ENCODE data around the gene UBQLN3. TPM values are rescaled to one million over a fixed set of nuclear protein-coding genes. Genes with fewer than 3 reads are reported as not detected.
A peak's percentile ranks its signal among the peaks of the same experiment; 100 is the strongest.

The UBQLN3 gene
- total RNA-seq, 1 experiment from 2014 or later = not detected

DNA sequence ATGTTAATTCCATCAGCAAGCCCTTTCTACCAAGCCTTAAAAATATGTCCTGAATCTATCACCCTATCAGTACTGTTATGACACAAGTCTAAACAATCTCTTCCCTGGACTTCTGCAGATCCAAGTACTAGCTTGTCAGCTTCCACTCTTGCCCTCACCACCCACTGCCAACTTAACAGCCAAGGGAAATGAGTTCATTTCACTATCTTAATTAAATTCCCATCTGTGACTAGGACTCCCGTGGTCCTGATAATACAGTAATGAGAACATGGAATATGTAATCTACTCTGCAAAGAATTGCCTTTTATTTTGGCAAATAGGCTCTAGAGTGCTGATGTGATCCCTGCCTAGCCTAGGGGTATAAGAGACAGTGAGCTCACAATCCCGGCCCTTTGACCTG lies 10.1 kb downstream of the UBQLN3 start:
- peak overlapping the region; percentile 26; the same call in 1 of the 2 replicates for H3K27ac ChIP-seq (ENCODE audit: low read depth, low read length)
- H3K9me2 ChIP-seq (ENCODE audit: insufficient read depth) = no peaks in the 10 kb centered on the region
- POLR2A ChIA-PET = no interaction called here
- intact Hi-C loops (cut with micrococcal nuclease) = no loop called here
- RAD21 ChIA-PET (ENCODE audit: low non-redundant PET in 1 of 2, low total read pairs in 2 of 2, uncharacterized antibody in 2 of 2, unreplicated experiment in 2 of 2) = interaction anchor here in 1 of 2 experiments (0.6 kb wide), 1 partner anchor 308 kb away, joined by 8 read pairs; no protein-coding TSS in a partner anchor
- no peak for DNase-seq (ENCODE audit: low read depth, low spot score)
- H3K9ac ChIP-seq (ENCODE audit: low read length) = peak overlapping the region; percentile 33
- H3K9me3 ChIP-seq (ENCODE audit: control insufficient read depth in 1 of 2, insufficient read depth in 1 of 2, low read depth in 1 of 2, low read length in 2 of 2) = no peaks in the 10 kb centered on the region
- peaks cover 48% of the 10 kb centered on the region; the same call in 1 of the 2 replicates for H4K20me1 ChIP-seq (ENCODE audit: insufficient read depth)
- H3K36me3 ChIP-seq (ENCODE audit: control insufficient read depth in 1 of 2, insufficient read depth in 2 of 2, low read length in 2 of 2) = peaks cover 10 to 87% of the 10 kb centered on the region in 2 experiments
- H3K4me2 ChIP-seq (ENCODE audit: low read length) = peak overlapping the region; percentile 24; the same call in 1 of the 2 replicates
- H3K27me3 ChIP-seq (ENCODE audit: insufficient read depth, low read length) = no peaks in the 10 kb centered on the region
- no TSS peak for BruUV-seq (replicated peaks)
- H3K79me2 ChIP-seq (ENCODE audit: insufficient read depth, low read length) = peaks cover 100% of the 10 kb centered on the region
- TF ChIP-seq ELF1 (IDR thresholded peaks at IDR 0.05; ENCODE audit: borderline replicate concordance, low read depth) (no peak), SIN3A (IDR thresholded peaks at IDR 0.05; ENCODE audit: low read depth) (no peak), TCF7L2 (IDR thresholded peaks at IDR 0.05; ENCODE audit: borderline replicate concordance, extremely low read depth, insufficient read depth, insufficient read length) (no peak), EGR1 (IDR thresholded peaks at IDR 0.05; ENCODE audit: low read depth) (no peak), RAD21 (IDR thresholded peaks at IDR 0.05; ENCODE audit: low read depth) (no peak)
- TF ChIP-seq, protein P1, sequence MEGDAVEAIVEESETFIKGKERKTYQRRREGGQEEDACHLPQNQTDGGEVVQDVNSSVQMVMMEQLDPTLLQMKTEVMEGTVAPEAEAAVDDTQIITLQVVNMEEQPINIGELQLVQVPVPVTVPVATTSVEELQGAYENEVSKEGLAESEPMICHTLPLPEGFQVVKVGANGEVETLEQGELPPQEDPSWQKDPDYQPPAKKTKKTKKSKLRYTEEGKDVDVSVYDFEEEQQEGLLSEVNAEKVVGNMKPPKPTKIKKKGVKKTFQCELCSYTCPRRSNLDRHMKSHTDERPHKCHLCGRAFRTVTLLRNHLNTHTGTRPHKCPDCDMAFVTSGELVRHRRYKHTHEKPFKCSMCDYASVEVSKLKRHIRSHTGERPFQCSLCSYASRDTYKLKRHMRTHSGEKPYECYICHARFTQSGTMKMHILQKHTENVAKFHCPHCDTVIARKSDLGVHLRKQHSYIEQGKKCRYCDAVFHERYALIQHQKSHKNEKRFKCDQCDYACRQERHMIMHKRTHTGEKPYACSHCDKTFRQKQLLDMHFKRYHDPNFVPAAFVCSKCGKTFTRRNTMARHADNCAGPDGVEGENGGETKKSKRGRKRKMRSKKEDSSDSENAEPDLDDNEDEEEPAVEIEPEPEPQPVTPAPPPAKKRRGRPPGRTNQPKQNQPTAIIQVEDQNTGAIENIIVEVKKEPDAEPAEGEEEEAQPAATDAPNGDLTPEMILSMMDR (IDR thresholded peaks at IDR 0.05 in 2 of 3, conservative IDR thresholded peaks at IDR 0.05 in 1 of 3; ENCODE audit: borderline replicate concordance in 1 of 3, insufficient read depth in 1 of 3, low read depth in 2 of 3, low read length in 2 of 3) = no peak
- TF ChIP-seq, protein P2, sequence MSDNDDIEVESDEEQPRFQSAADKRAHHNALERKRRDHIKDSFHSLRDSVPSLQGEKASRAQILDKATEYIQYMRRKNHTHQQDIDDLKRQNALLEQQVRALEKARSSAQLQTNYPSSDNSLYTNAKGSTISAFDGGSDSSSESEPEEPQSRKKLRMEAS (IDR thresholded peaks at IDR 0.05) = no peak
- no peak overlapping the region for H2AFZ ChIP-seq (ENCODE audit: low read depth, low read length, poor library complexity, severe bottlenecking)
- peaks cover 10 to 87% of the 10 kb centered on the region in 2 experiments for H3K4me1 ChIP-seq (ENCODE audit: control insufficient read depth in 1 of 2, insufficient read depth in 2 of 2, low read length in 2 of 2)
- ATAC-seq = no peak
- CTCF ChIA-PET = no interaction called here
- no peak overlapping the region for H3K4me3 ChIP-seq (replicated peaks in 1 of 2; ENCODE audit: low read depth in 1 of 2, low read length in 2 of 2)

Measured in HCT116 (cell line).